Measurements from ENCODE around the gene STK38L.

The STK38L gene

GRCh38 chr12:27279826-27280225, 35.7 kb downstream of the STK38L start:
- TF ChIP-seq EZH2 (IDR thresholded peaks at IDR 0.05; ENCODE audit: borderline replicate concordance, low read depth, low read length, severe bottlenecking), result no peak
- TF ChIP-seq CTCF (IDR thresholded peaks at IDR 0.05; ENCODE audit: borderline replicate concordance, extremely low read depth, low read length, poor library complexity, severe bottlenecking), result no peak
- DNase-seq (no peak), ATAC-seq (ENCODE audit: insufficient read depth, low read depth) (no peak)
- no peak overlapping the region for H3K9ac ChIP-seq (ENCODE audit: low read depth, low read length)
- no peaks in the 10 kb centered on the region for H3K4me1 ChIP-seq (ENCODE audit: insufficient read depth, low read length)
- H2AFZ ChIP-seq (ENCODE audit: low read depth, low read length), result no peak overlapping the region
- no peaks in the 10 kb centered on the region for H3K9me3 ChIP-seq (ENCODE audit: insufficient read depth, low read length, severe bottlenecking)
- H3K27me3 ChIP-seq (ENCODE audit: insufficient read depth, low read length, poor library complexity), result no peaks in the 10 kb centered on the region
- H3K27ac ChIP-seq (ENCODE audit: low read length), result no peak overlapping the region
- H3K4me2 ChIP-seq (ENCODE audit: insufficient read depth, low read length), result no peak overlapping the region
- H3K79me2 ChIP-seq (ENCODE audit: insufficient read depth, low read length), result no peaks in the 10 kb centered on the region
- H4K20me1 ChIP-seq (ENCODE audit: insufficient read depth, low read length), result no peaks in the 10 kb centered on the region
- no peaks in the 10 kb centered on the region for H3K36me3 ChIP-seq (ENCODE audit: insufficient read depth, low read length)
- H3K4me3 ChIP-seq (ENCODE audit: low read depth in 1 of 2, low read length in 2 of 2), result no peak overlapping the region

DNA sequence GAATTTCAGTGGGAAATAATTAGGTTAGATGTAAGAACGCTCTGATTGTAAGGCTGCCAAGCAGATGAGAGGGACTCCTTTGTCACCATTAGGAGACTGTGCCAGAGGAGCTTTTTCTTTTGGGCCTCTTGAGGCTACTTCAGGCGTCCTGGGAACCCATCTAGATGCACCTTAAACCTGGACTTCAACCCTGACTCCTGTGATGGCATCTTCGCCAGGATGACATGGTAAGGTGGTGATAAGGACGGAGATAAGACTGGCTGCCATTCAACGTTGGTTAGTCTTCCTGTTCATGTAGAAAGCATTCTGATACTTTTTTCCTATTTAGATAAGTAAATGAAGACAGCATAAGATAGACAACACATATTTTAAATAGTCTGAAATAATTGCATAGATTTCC, 36.3 kb downstream of the STK38L start:
- Histone ChIP-seq H2AFZ (ENCODE audit: low read depth, low read length) (no peak overlapping the region), H3K9me3 (ENCODE audit: insufficient read depth, low read length, severe bottlenecking) (no peaks in the 10 kb centered on the region), H3K79me2 (ENCODE audit: insufficient read depth, low read length) (no peaks in the 10 kb centered on the region), H3K27ac (ENCODE audit: low read length) (no peak overlapping the region), H3K4me2 (ENCODE audit: insufficient read depth, low read length) (no peak overlapping the region), H4K20me1 (ENCODE audit: insufficient read depth, low read length) (no peaks in the 10 kb centered on the region), H3K36me3 (ENCODE audit: insufficient read depth, low read length) (no peaks in the 10 kb centered on the region), H3K4me3 (ENCODE audit: low read depth in 1 of 2, low read length in 2 of 2) (no peak overlapping the region), H3K27me3 (ENCODE audit: insufficient read depth, low read length, poor library complexity) (no peaks in the 10 kb centered on the region), H3K4me1 (ENCODE audit: insufficient read depth, low read length) (no peaks in the 10 kb centered on the region), H3K9ac (ENCODE audit: low read depth, low read length) (no peak overlapping the region)
- ATAC-seq (ENCODE audit: insufficient read depth, low read depth), result no peak
- DNase-seq, result no peak
- TF ChIP-seq EZH2 (IDR thresholded peaks at IDR 0.05; ENCODE audit: borderline replicate concordance, low read depth, low read length, severe bottlenecking) (no peak), CTCF (IDR thresholded peaks at IDR 0.05; ENCODE audit: borderline replicate concordance, extremely low read depth, low read length, poor library complexity, severe bottlenecking) (no peak)

- Histone ChIP-seq H3K9ac (ENCODE audit: low read depth, low read length) (no peak overlapping the region), H3K79me2 (ENCODE audit: insufficient read depth, low read length) (no peaks in the 10 kb centered on the region), H3K4me2 (ENCODE audit: insufficient read depth, low read length) (no peak overlapping the region), H3K27me3 (ENCODE audit: insufficient read depth, low read length, poor library complexity) (no peaks in the 10 kb centered on the region), H2AFZ (ENCODE audit: low read depth, low read length) (no peak overlapping the region), H3K4me1 (ENCODE audit: insufficient read depth, low read length) (no peaks in the 10 kb centered on the region), H3K27ac (ENCODE audit: low read length) (no peak overlapping the region), H3K4me3 (ENCODE audit: low read depth in 1 of 2, low read length in 2 of 2) (no peak overlapping the region), H3K9me3 (ENCODE audit: insufficient read depth, low read length, severe bottlenecking) (no peaks in the 10 kb centered on the region), H3K36me3 (ENCODE audit: insufficient read depth, low read length) (no peaks in the 10 kb centered on the region), H4K20me1 (ENCODE audit: insufficient read depth, low read length) (no peaks in the 10 kb centered on the region)
- ATAC-seq (ENCODE audit: insufficient read depth, low read depth) (no peak), DNase-seq (no peak)
- TF ChIP-seq CTCF (IDR thresholded peaks at IDR 0.05; ENCODE audit: borderline replicate concordance, extremely low read depth, low read length, poor library complexity, severe bottlenecking), result no peak
- TF ChIP-seq EZH2 (IDR thresholded peaks at IDR 0.05; ENCODE audit: borderline replicate concordance, low read depth, low read length, severe bottlenecking), result no peak
These were observed 38.7 kb downstream of the STK38L start for GRCh38 chr12:27282754-27283153.

DNA sequence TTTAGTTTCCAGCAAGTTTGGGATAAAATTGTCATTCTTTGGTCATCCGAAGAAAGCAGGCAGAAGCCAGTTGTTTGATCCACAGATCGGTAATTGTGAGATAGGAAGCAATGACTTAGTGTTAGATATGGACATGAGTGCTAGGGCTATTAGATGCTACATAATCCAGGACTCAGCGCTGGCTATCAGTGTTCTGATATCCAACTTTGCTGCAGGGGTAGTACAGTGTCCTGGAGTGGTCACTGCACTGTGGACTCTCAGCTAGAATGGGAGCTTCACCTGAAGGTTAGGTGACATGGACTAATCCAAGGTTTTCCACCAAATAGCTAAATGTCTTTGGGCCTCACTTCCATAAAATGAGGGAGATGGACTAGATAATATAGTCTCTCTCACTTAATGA, 39.9 kb downstream of the STK38L start:
- H4K20me1 ChIP-seq (ENCODE audit: insufficient read depth, low read length), result no peaks in the 10 kb centered on the region
- TF ChIP-seq EZH2 (IDR thresholded peaks at IDR 0.05; ENCODE audit: borderline replicate concordance, low read depth, low read length, severe bottlenecking), result no peak
- TF ChIP-seq CTCF (IDR thresholded peaks at IDR 0.05; ENCODE audit: borderline replicate concordance, extremely low read depth, low read length, poor library complexity, severe bottlenecking), result no peak
- H3K27me3 ChIP-seq (ENCODE audit: insufficient read depth, low read length, poor library complexity), result no peaks in the 10 kb centered on the region
- no peaks in the 10 kb centered on the region for H3K79me2 ChIP-seq (ENCODE audit: insufficient read depth, low read length)
- H3K4me3 ChIP-seq (ENCODE audit: low read depth in 1 of 2, low read length in 2 of 2), result no peak overlapping the region
- no peaks in the 10 kb centered on the region for H3K9me3 ChIP-seq (ENCODE audit: insufficient read depth, low read length, severe bottlenecking)
- DNase-seq, result no peak
- no peak overlapping the region for H2AFZ ChIP-seq (ENCODE audit: low read depth, low read length)
- no peak for ATAC-seq (ENCODE audit: insufficient read depth, low read depth)
- H3K9ac ChIP-seq (ENCODE audit: low read depth, low read length), result no peak overlapping the region
- H3K4me1 ChIP-seq (ENCODE audit: insufficient read depth, low read length), result no peaks in the 10 kb centered on the region
- no peak overlapping the region for H3K4me2 ChIP-seq (ENCODE audit: insufficient read depth, low read length)
- H3K36me3 ChIP-seq (ENCODE audit: insufficient read depth, low read length), result no peaks in the 10 kb centered on the region
- H3K27ac ChIP-seq (ENCODE audit: low read length), result no peak overlapping the region
